ENCODE measurements around the gene KRT83. TPM values are rescaled to one million over a fixed set of nuclear protein-coding genes. Genes with fewer than 3 reads are reported as not detected.

KRT83 gene
- total RNA-seq, 1 donor from 2014 or later, result not detected

- H3K9me3 ChIP-seq, result no peaks in the 10 kb centered on the region
- ATAC-seq (no peak), DNase-seq (no peak)
- no peak overlapping the region for H3K4me3 ChIP-seq
- no peaks in the 10 kb centered on the region for H3K27me3 ChIP-seq
- no peaks in the 10 kb centered on the region for H3K4me1 ChIP-seq
- no peak overlapping the region for H3K27ac ChIP-seq
- intact Hi-C loops (cut with DNase I), result no loop called here
- no peaks in the 10 kb centered on the region for H3K36me3 ChIP-seq
- TF ChIP-seq, protein P1, sequence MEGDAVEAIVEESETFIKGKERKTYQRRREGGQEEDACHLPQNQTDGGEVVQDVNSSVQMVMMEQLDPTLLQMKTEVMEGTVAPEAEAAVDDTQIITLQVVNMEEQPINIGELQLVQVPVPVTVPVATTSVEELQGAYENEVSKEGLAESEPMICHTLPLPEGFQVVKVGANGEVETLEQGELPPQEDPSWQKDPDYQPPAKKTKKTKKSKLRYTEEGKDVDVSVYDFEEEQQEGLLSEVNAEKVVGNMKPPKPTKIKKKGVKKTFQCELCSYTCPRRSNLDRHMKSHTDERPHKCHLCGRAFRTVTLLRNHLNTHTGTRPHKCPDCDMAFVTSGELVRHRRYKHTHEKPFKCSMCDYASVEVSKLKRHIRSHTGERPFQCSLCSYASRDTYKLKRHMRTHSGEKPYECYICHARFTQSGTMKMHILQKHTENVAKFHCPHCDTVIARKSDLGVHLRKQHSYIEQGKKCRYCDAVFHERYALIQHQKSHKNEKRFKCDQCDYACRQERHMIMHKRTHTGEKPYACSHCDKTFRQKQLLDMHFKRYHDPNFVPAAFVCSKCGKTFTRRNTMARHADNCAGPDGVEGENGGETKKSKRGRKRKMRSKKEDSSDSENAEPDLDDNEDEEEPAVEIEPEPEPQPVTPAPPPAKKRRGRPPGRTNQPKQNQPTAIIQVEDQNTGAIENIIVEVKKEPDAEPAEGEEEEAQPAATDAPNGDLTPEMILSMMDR (IDR thresholded peaks at IDR 0.05), result no peak
Measured at GRCh38 chr12:52335598-52336262, 14.5 kb upstream of the KRT83 start.

DNA sequence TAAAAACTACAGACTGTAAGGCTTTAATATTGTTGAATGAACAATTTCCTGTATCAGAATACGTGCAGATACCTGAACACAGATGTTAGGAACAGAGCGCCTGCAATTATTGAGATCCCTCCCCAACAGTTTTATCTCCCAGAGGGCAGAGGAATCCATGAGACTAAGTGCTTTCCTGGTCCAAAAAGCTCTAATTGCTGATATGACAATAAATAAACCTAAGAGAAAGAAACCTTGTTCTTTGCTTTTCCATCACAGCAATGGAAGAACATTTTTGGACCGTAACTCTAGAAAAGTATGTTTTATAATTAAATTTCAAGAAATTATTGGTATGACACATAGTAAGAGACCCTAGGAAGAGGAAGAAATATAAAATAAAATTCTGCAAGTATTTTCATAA lies 13.0 kb upstream of the KRT83 start:
- DNase-seq, result no peak
- Histone ChIP-seq H3K36me3 (no peaks in the 10 kb centered on the region), H3K27ac (no peak overlapping the region), H3K27me3 (no peaks in the 10 kb centered on the region), H3K4me1 (no peaks in the 10 kb centered on the region), H3K4me3 (no peak overlapping the region), H3K9me3 (no peaks in the 10 kb centered on the region)
- TF ChIP-seq, protein P1 (IDR thresholded peaks at IDR 0.05), result no peak
- ATAC-seq, result no peak
- intact Hi-C loops (cut with DNase I), result no loop called here

GRCh38 chr12:52333321-52333720 lies 12.1 kb upstream of the KRT83 start:
- TF ChIP-seq, protein P1 (IDR thresholded peaks at IDR 0.05), result no peak
- H3K4me1 ChIP-seq, result no peaks in the 10 kb centered on the region
- H3K9me3 ChIP-seq, result no peaks in the 10 kb centered on the region
- intact Hi-C loops (cut with DNase I), result no loop called here
- DNase-seq, result no peak
- no peak overlapping the region for H3K27ac ChIP-seq
- H3K27me3 ChIP-seq, result no peaks in the 10 kb centered on the region
- no peak overlapping the region for H3K4me3 ChIP-seq
- no peak for ATAC-seq
- no peaks in the 10 kb centered on the region for H3K36me3 ChIP-seq

GRCh38 chr12:52332381-52332780 lies 11.2 kb upstream of the KRT83 start:
- no peak overlapping the region for H3K27ac ChIP-seq
- no peak for ATAC-seq
- intact Hi-C loops (cut with DNase I), result no loop called here

GRCh38 chr12:52331833-52332232 lies 10.6 kb upstream of the KRT83 start:
- DNase-seq (no peak), ATAC-seq (no peak)
- TF ChIP-seq, protein P1 (IDR thresholded peaks at IDR 0.05), result no peak
- Histone ChIP-seq H3K9me3 (no peaks in the 10 kb centered on the region), H3K36me3 (no peaks in the 10 kb centered on the region), H3K27ac (no peak overlapping the region), H3K27me3 (no peaks in the 10 kb centered on the region), H3K4me3 (no peak overlapping the region), H3K4me1 (no peaks in the 10 kb centered on the region)
- intact Hi-C loops (cut with DNase I), result no loop called here

More at GRCh38 chr12:52332381-52332780, 11.2 kb upstream of the KRT83 start:
- H3K4me3 ChIP-seq, result no peak overlapping the region
- no peaks in the 10 kb centered on the region for H3K9me3 ChIP-seq
- TF ChIP-seq, protein P1 (IDR thresholded peaks at IDR 0.05), result no peak
- H3K27me3 ChIP-seq, result no peaks in the 10 kb centered on the region
- no peak for DNase-seq
- no peaks in the 10 kb centered on the region for H3K36me3 ChIP-seq
- H3K4me1 ChIP-seq, result no peaks in the 10 kb centered on the region

- DNase-seq (no peak), ATAC-seq (no peak)
- H3K4me3 ChIP-seq, result no peak overlapping the region
- no peak overlapping the region for H3K27ac ChIP-seq
- H3K27me3 ChIP-seq, result no peaks in the 10 kb centered on the region
- no peaks in the 10 kb centered on the region for H3K36me3 ChIP-seq
- H3K9me3 ChIP-seq, result no peaks in the 10 kb centered on the region
- TF ChIP-seq, protein P1 (IDR thresholded peaks at IDR 0.05), result no peak
- H3K4me1 ChIP-seq, result no peaks in the 10 kb centered on the region
- intact Hi-C loops (cut with DNase I), result no loop called here
Measured at GRCh38 chr12:52331039-52331438, 9.8 kb upstream of the KRT83 start.

Measured in upper lobe of right lung (tissue), 1 donor.